GM20431 (cell line): ENCODE measurements around the gene SMNDC1.

Source experiments
- in situ Hi-C: fragments of 300-500 bp; cut with MseI, MboI; formaldehyde crosslinking; loops from one replicate; pipeline ENCODE4 v1.15.0; 2020; ENCODE audit warnings: low sequenced_read_pairs; ENCODE audit not compliant: unreplicated experiment

SMNDC1 gene

GRCh38 chr10:110300486-110300986, 4.2 kb downstream of the SMNDC1 start:
- in situ Hi-C loops = no loop called here

GRCh38 chr10:110296966-110297365, 7.8 kb downstream of the SMNDC1 start:
- in situ Hi-C loops = no loop called here

GRCh38 chr10:110286841-110287240, 17.9 kb downstream of the SMNDC1 start:
- in situ Hi-C loops = no loop called here

- in situ Hi-C loops = no loop called here
Observed at GRCh38 chr10:110285501-110285900, 19.2 kb downstream of the SMNDC1 start.

- in situ Hi-C loops = no loop called here
Observed at GRCh38 chr10:110284262-110284661, 20.5 kb downstream of the SMNDC1 start.

- in situ Hi-C loops = loop anchor here (10.0 kb wide), 1 partner anchor 135 kb away; no protein-coding TSS in a partner anchor
Observed at GRCh38 chr10:110279407-110279986, 25.2 kb downstream of the SMNDC1 start.

- in situ Hi-C loops = loop anchor here (10.0 kb wide), 1 partner anchor 134 kb away; no protein-coding TSS in a partner anchor
Observed at GRCh38 chr10:110278562-110279406, 25.9 kb downstream of the SMNDC1 start.

- in situ Hi-C loops = loop anchor here (10.0 kb wide), 1 partner anchor 133 kb away; no protein-coding TSS in a partner anchor
Observed at GRCh38 chr10:110277591-110277990, 27.1 kb downstream of the SMNDC1 start.

- in situ Hi-C loops = loop anchor here (10.0 kb wide), 1 partner anchor 132 kb away; no protein-coding TSS in a partner anchor
Observed at GRCh38 chr10:110276603-110277002, 28.1 kb downstream of the SMNDC1 start.

- in situ Hi-C loops = loop anchor here (10.0 kb wide), 1 partner anchor 130 kb away; no protein-coding TSS in a partner anchor
Observed at GRCh38 chr10:110275128-110275729, 29.5 kb downstream of the SMNDC1 start.

GRCh38 chr10:110274647-110275046, 30.1 kb downstream of the SMNDC1 start:
- in situ Hi-C loops = loop anchor here (10.0 kb wide), 1 partner anchor 130 kb away; no protein-coding TSS in a partner anchor

- in situ Hi-C loops = loop anchor here (10.0 kb wide), 1 partner anchor 129 kb away; no protein-coding TSS in a partner anchor
Observed at GRCh38 chr10:110274072-110274627, 30.6 kb downstream of the SMNDC1 start.

- in situ Hi-C loops = loop anchor here (10.0 kb wide), 1 partner anchor 129 kb away; no protein-coding TSS in a partner anchor
Observed at GRCh38 chr10:110273474-110273873, 31.2 kb downstream of the SMNDC1 start.

- in situ Hi-C loops = loop anchor here (10.0 kb wide), 1 partner anchor 128 kb away; no protein-coding TSS in a partner anchor
Observed at GRCh38 chr10:110272995-110273394, 31.7 kb downstream of the SMNDC1 start.

- in situ Hi-C loops = loop anchor here (10.0 kb wide), 1 partner anchor 125 kb away; no protein-coding TSS in a partner anchor
Observed at GRCh38 chr10:110269374-110270318, 35.1 kb downstream of the SMNDC1 start.

GRCh38 chr10:110268971-110269370, 35.7 kb downstream of the SMNDC1 start:
- in situ Hi-C loops = no loop called here

GRCh38 chr10:110268442-110268841, 36.3 kb downstream of the SMNDC1 start:
- in situ Hi-C loops = no loop called here

- in situ Hi-C loops = no loop called here
Observed at GRCh38 chr10:110267276-110267675, 37.4 kb downstream of the SMNDC1 start.
